Peyer's patch (tissue), 4 donors: ENCODE data around the gene SMARCA1.

ENCODE experiments used
- POLR2A ChIP-seq, 2 donors: fragments of 450-650 bp; IDR thresholded peaks; one replicate each; pipeline ENCODE4 v1.5.1; 2017; ENCODE audit warnings: antibody characterized with exemption in 2 of 2, mild to moderate bottlenecking in 2 of 2, moderate library complexity in 2 of 2
- TF ChIP-seq, protein P1 (sequence below), 6 experiments: fragments of 450-650 bp in 4 of 6; fragments of 200-600 bp in 2 of 6; sonication (generic) in 1 of 6; IDR thresholded peaks; one replicate each; pipeline ENCODE4 v1.5.1; 2017 to 2019; ENCODE audit warnings: antibody characterized with exemption in 6 of 6, mild to moderate bottlenecking in 3 of 6, moderate library complexity in 1 of 6

DNA sequence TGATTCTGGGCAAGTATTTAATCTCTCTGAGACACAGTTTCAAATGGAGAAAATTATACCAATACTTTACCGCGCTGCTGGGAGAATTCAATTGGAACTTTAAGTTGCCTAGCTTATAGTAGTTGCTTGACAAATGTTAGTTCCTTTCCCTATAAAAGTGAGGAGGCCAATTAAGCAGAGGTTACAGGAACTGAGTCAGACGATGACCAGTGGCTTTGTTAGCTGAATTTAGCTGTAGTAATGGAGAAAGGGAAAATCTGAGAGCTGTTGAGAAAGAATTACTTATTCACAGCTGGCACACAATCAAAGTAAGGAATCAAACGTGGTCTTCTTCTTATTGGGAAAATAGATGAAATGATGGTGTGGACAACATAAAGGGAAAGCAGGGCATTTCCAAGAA lies 29.6 kb downstream of the SMARCA1 start:
- TF ChIP-seq POLR2A (IDR thresholded peaks at IDR 0.05), result no peak
- TF ChIP-seq, protein P1, sequence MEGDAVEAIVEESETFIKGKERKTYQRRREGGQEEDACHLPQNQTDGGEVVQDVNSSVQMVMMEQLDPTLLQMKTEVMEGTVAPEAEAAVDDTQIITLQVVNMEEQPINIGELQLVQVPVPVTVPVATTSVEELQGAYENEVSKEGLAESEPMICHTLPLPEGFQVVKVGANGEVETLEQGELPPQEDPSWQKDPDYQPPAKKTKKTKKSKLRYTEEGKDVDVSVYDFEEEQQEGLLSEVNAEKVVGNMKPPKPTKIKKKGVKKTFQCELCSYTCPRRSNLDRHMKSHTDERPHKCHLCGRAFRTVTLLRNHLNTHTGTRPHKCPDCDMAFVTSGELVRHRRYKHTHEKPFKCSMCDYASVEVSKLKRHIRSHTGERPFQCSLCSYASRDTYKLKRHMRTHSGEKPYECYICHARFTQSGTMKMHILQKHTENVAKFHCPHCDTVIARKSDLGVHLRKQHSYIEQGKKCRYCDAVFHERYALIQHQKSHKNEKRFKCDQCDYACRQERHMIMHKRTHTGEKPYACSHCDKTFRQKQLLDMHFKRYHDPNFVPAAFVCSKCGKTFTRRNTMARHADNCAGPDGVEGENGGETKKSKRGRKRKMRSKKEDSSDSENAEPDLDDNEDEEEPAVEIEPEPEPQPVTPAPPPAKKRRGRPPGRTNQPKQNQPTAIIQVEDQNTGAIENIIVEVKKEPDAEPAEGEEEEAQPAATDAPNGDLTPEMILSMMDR (IDR thresholded peaks at IDR 0.05), result no peak
